GM21423 (cell line): Measurements from ENCODE around the gene CCBE1.
"Not testable (repeated sequence)": the region's sequence is repeated elsewhere in the genome, so short reads cannot be mapped to it uniquely, and the experiment has no call there.

ENCODE experiments used
- ATAC-seq: cut with Tn5 transposase; IDR thresholded peaks from one replicate; pipeline ENCODE4 v1.9.1; 2021; ENCODE audit warnings: mild to moderate bottlenecking, moderate library complexity; ENCODE audit not compliant: unreplicated experiment

Gene CCBE1

GRCh38 chr18:59685501-59685900 is 11.7 kb downstream of the CCBE1 start:
- no peak for ATAC-seq

GRCh38 chr18:59684777-59685176 is 12.4 kb downstream of the CCBE1 start:
- ATAC-seq: no peak

DNA sequence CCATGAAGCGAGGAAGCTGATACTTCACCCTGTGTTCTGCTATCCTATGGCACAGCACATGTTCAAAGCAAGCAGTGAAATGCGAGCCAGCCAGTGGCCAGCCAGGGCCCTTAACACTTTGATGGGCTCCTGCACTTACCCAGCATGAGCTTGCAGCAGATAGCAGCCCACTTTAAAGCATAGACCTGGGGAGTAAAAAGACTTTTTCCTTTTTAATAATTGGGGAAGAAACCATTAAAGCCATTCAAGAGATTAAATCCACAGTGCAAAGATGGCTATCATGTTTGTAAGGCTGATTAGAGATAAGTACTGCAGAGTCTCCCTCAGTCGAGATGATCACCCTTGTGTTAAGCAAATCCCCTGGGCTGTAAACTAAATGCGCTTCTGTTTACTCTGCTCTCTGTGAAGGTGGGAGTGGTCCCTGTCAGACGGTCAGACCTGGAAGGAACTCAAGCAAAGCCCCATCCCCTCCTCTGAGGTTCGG is 15.7 kb downstream of the CCBE1 start:
- ATAC-seq: no peak

- ATAC-seq: no peak
Observed at GRCh38 chr18:59681051-59681450, 16.2 kb downstream of the CCBE1 start.

DNA sequence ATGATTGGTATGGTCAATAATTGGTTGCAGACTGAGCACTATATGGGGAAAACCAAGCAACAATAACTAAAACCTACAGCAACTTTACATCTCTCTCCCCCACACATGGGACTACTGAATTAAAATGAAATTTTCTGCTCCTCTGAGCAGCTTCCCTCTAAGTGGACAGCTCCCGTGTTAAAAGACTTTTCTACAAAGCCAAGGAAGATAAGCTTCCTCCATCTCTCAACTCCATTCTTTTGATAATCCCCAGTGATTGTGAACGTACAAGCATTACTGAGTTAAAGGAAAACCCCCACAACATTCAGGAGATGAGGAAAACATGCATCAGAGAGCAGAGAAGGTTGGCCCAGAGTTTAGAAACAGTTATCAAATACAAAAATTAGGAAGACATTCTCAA is 21.9 kb downstream of the CCBE1 start:
- ATAC-seq: no peak

GRCh38 chr18:59674903-59675270 is 22.3 kb downstream of the CCBE1 start:
- ATAC-seq: no peak

DNA sequence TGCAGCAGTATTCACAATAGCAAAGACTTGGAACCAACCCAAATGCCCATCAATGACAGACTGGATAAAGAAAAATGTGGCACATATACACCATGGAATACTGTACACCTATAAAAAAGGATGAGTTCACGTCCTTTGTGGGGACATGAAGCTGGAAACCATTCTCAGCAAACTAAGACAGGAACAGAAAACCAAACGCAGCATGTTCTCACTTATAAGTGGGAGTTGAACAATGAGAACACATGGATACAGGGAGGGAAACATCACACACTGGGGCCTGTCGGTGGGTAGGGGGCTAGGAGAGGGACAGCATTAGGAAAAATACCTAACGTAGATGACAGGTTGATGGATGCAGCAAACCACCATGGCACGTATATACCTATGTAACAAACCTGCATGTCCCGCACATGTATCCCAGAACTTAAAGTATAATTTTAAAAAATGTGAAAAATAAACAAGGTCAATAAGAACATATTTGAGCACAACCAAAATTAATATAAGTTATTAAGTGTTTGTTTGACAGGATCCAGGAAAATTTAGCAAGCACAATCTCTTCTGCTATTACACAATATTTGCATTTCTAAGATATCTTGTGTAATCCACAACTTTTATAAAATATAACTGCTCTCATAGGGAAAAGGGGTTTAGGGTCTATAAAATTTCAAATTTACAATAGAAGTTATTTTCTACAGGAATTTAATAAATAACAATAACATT is 22.9 kb downstream of the CCBE1 start:
- no peak for ATAC-seq

DNA sequence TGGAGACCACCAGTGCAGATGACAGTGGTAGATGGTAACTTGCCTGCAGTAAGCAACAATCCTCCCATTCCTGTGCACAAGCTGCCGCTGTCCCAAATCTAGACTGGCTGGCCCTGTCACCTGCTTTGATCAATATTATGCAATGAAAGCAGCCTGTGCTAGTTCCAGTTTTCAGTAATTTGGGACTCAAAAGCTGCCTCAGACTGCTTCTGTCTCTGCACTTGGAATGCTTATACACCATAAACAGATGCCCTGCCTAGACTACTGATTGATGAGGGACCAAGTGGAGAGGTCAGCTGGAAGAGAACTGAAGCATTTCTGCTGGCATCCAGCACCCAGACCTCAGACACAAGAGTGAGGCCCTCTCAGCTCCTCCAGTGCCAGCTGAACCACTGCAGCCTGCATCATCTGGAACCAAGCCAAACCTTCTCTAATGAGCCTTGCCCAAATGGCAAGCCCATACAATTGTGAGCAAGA is 24.9 kb downstream of the CCBE1 start:
- ATAC-seq: no peak

DNA sequence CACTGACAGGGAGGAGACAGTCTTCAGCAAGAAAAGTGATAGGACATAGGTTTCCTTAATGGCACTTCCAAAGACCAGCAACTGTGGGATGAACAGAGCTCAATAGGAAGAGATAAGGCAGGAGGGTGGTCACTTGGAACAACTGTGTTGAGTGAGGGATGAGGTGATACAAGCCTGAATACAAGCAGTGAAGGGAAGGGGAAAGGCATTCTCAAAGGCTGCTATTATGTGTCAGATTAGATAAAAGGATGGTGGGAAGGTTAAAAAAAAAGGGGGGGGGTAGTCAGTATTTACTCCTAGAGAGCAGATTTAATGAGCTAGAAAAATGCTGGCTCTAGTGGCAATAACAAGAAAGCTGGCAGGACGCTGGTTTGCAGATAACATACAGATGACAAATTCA is 25.7 kb downstream of the CCBE1 start:
- ATAC-seq: no peak

DNA sequence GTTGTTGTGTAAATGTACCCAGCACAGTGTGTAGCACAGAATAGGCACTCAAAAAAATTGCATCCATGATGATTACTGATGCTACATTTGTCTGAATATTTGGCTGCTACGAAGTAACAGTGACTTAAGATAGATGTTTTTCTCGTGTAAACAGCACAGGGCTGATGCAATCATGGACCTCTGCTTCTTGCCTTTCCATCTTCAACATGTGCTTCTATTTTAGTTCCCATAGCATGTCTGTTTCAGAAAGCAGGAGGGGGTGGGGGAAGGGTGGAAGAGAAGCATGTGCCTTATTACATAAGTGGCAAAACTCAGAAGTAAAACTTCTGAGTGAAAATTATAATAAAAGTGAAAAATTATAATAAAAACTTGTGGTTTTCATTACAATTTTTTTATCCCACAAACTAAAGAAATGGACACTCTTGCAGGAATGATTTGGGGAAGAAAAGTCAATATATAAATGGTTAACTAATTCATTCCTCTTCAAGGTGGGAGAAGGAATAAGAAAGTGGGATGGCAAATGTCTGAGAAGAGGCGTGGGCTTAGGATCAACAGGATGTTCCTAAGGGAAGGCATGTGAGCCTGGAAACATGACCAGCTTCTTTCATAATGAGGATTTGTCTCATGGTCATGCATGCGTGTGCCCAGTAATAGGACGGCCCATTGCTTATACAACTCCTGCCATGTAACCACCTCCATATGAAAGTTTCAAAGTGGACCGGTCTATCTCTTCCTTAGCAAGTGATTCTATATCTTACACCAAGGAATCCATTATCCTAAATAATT is 27.2 kb downstream of the CCBE1 start:
- no peak for ATAC-seq

DNA sequence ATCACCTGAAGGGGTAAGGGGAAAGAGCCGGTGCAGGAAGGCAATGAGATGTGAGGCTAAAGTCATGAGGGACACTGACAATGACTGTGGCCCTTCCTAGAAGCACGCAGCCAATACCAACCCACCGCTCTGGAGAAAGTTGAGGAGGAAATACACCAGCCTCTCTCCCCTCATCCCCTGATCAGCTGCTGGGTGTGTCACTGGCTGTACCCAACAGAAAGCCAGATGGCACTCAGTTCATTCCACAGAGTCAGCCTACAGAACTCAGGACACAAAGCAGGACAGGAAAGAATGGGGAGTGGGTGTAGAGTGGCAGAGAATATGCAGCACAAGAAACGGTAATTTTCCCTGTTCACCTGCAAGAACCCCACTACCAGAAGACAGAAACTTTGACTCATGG is 29.7 kb downstream of the CCBE1 start:
- no peak for ATAC-seq

DNA sequence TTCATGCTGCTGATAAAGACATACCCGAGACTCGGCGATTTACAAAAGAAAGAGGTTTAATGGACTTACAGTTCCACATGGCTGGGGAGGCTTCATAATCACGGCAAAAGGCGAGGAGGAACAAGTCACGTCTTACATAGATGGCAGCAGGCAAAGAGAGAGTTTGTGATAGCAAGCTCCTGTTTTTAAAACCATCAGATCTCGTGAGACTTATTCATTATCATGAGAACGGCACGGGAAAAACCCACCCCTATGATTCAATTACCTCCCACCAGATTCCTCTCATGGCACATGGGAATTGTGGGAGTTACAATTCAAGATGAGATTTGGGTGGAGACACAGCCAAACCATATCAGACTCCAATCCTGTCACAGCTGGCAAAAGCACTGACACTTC is 31.2 kb downstream of the CCBE1 start:
- ATAC-seq: not testable (repeated sequence)

DNA sequence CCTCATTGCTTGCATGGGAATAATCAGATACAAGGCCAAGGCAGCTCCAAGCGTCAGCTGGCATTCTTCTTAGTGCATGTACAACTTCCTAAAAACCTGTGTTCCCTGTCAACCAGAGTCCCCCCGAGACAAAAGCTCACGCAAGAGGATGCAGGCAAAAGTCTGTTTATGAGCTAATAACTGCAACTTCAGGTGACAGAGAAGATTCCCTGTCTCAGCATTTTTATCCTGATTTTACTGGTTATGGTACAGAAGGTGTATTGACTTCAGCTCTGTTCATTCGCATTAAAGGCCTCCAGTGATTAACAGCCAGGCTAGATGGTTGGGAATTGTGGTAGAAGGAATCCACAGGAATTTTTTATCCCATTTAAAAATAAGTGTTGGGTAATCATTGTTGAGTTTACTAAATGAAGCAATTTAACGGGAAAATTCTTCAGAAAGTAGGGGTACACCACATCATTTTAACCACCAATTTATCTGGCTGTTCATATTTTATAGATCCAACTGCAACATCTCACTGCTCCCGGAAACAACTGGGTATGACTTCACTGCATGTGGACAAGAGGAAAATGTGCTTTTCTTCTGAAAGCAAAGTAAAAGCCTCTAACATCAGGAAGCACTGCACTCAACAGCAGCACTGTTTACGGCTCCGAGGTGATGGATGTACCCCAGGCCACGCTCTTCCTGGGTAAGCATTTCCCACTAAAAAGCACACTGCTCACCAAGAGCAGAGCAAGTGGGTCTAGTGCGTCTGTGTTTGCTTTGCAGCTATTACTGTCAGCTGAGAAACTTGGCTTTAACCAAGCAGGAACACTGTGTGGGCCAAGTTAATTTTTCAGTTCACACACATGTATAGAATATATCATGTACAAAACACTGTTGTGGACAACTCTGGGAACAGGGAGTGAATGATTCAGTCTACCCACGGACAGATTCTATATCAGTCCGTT is 31.9 kb downstream of the CCBE1 start:
- no peak for ATAC-seq

DNA sequence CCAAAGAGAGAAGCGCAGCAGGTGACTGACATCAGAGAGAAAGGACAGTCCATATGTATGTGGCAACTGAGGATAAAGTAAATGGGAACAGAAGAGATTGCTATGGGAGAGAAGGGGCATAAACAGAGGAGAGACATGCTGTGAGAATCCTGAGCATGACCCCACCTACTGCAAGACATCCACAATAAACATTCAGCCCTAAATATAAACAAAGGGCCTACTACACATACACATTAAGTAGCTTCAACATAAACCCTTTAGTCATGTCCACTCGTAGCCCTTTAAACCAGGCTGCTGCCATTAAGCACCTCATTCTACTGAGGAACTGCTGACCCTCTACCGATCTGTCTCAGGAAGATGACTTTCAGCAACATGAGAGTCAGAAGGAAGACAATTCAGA is 32.9 kb downstream of the CCBE1 start:
- no peak for ATAC-seq

GRCh38 chr18:59663096-59663495 is 34.1 kb downstream of the CCBE1 start:
- no peak for ATAC-seq

DNA sequence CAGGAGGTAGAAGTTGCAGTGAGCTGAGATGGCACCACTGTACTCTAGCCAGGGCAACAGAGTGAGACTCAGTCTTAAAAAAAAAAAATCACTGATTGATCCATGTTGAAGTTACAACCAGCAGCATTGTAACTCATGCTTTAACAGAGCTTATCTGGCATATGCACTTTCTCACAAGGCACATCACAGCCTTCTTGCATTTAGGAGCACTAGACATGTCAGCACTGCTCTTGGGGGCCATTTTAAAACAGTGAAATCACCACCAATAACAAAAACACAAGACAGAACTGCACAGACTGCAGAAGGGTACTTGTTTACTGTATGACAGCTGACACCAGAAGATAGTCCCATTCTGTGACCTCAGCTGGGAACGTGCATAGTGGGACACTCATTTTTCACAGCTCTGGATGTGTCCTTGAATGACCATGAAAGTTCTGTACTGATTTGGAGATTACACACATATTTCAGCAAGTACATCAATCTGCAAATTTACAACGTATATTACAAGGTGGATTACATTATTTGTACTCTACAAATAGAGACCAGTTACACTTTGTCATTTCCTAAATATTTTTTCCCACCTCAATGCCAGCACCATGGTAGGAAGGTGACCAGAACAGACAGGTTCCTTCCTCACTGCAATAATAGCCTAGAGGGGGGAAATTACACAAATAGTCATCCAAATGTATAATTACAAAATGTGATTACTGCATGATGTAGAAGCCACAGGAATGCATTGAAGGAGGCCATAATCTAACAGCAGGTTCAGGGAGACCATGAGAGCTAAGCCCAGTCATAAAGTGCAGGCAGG is 35.1 kb downstream of the CCBE1 start:
- no peak for ATAC-seq

DNA sequence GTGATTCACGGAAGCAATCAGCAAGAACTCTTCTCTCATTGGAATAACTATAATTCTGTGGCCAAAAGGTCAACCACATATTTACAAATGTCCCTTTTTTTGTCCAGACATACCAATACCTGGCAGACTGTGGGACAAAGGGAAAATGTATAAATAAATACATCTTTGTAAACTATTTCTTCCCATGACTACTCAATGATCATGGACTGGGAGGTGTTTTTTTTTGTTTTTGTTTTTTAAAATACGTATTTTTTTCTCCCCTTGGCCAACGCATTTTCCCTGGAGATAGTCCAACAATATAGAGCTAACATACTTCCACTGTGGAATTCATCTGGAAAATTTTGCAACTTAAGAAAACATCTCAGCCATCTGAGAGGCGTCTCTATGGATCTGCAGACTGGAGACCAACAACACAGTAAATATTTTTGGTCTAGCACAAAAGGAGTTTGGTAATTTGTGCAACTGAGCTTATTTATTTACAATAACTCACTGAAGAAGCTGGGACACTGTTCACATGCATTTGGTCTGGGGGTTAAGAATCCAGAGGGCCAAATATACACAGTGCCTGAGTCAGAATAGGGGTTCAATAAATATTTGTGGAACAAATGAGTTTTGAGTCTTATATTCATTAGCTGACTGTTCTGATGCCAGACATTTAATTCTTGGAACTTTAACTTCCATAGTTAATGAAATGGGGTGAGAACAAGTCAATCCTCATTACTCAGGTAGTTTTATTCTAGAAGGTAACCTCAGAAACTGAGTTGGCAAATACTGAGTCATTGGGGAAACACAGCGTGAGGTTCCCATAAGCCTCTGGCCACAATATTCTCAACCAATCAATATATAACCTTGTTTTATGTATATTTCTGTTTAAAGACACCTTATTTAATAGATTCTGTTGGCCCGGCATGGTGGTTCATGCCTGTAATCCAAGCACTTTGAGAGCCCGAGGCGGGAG is 36.2 kb downstream of the CCBE1 start:
- no peak for ATAC-seq

- ATAC-seq: no peak
Observed at GRCh38 chr18:59660366-59660765, 36.9 kb downstream of the CCBE1 start.

DNA sequence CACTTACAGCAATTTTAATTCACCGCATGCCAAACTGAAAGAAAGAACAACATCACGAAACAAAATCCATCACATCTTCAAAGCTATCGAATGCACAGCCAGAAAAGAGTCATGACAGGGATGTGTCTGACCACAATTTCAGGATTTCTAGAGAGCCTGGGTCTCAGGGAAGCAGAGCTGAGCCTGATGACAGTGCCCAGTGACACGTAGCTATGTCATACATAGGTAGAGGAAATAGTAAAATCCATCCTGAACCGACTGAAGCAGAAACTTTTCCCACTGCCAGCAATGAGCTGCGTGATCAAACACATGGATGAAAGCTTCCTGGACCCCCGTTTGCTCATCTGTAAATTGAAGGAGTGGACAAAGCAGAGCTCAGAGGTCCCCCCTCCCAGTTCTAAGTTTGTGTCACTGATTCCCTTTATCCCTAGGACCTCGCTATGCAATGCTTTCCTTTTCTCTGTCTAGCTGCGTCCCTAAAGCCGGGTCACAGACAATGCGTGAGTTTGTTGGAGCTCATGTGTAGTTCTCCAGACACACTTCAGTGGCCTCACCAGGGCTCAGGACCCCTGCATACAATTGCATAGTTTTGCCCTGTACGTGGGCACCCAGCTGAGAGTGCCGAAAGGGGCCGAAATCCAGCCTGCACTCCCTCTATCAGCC is 37.6 kb downstream of the CCBE1 start:
- no peak for ATAC-seq
